Measurements from ENCODE around the gene UBASH3A.

- TF ChIP-seq ZNF292 (tag by site-specific recombination; IDR thresholded peaks at IDR 0.05; ENCODE audit: borderline replicate concordance, low read depth), result no peak
- TF ChIP-seq, protein P1, sequence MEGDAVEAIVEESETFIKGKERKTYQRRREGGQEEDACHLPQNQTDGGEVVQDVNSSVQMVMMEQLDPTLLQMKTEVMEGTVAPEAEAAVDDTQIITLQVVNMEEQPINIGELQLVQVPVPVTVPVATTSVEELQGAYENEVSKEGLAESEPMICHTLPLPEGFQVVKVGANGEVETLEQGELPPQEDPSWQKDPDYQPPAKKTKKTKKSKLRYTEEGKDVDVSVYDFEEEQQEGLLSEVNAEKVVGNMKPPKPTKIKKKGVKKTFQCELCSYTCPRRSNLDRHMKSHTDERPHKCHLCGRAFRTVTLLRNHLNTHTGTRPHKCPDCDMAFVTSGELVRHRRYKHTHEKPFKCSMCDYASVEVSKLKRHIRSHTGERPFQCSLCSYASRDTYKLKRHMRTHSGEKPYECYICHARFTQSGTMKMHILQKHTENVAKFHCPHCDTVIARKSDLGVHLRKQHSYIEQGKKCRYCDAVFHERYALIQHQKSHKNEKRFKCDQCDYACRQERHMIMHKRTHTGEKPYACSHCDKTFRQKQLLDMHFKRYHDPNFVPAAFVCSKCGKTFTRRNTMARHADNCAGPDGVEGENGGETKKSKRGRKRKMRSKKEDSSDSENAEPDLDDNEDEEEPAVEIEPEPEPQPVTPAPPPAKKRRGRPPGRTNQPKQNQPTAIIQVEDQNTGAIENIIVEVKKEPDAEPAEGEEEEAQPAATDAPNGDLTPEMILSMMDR (tag by site-specific recombination; IDR thresholded peaks at IDR 0.05), result no peak
These were observed at the start of gene UBASH3A for GRCh38 chr21:42403611-42404231.
